Endothelial cell of umbilical vein (primary cell): ENCODE data around the gene SCN7A. TPM values are rescaled to one million over a fixed set of nuclear protein-coding genes. Genes with fewer than 3 reads are reported as not detected.

Experiments
- BruUV-seq: library from RNA; stranded (reverse); fragments of 400-500 nt; replicated peaks from 2 replicates; lab custom pipeline; 2021; lab: Mats Ljungman, UMichigan
- CTCF ChIA-PET: fragments of 300-600, 350-600 bp; sonication (Branson Sonifier 250); formaldehyde crosslinking; loops from one replicate; lab custom pipeline; 2021; ENCODE audit warnings: antibody characterized with exemption, inconsistent platforms; lab: Charles Lee
- POLR2A ChIA-PET: fragments of 300-600, 350-600 bp; sonication (Branson Sonifier 250); formaldehyde crosslinking; loops from one replicate; lab custom pipeline; 2021; ENCODE audit warnings: antibody characterized with exemption, inconsistent platforms; lab: Charles Lee
- DNase-seq: peaks from one replicate; pipeline ENCODE4 v3.0.0-alpha.2; 2011; ENCODE audit warnings: low read depth, low spot score
- FAIRE-seq: peaks from 2 replicates; lab custom pipeline; 2011; peaks lifted over from hg19 to GRCh38; lab: Jason Lieb, UNC
- H2AFZ ChIP-seq: 2 replicates; pipeline ENCODE4 v1.6.0; 2012; ENCODE audit warnings: low read depth, low read length, control low read depth, inconsistent platforms
- H3K27ac ChIP-seq: 2 replicates; pipeline ENCODE4 v1.5.1; 2011; ENCODE audit warnings: low read depth, mild to moderate bottlenecking, control low read depth, low read length, moderate library complexity; ENCODE audit not compliant: insufficient read depth
- H3K27me3 ChIP-seq, 2 experiments: 2 replicates each; pipeline versions ENCODE4 v1.6.0 to v1.6.1; 2011; ENCODE audit warnings: low read length in 2 of 2, mixed read lengths in 1 of 2; ENCODE audit not compliant: control insufficient read depth in 2 of 2, insufficient read depth in 2 of 2
- H3K36me3 ChIP-seq, 2 experiments: 2 replicates in 1 of 2; 3 replicates in 1 of 2; pipeline ENCODE4 v1.5.1; 2011; ENCODE audit warnings: low read length in 2 of 2, mild to moderate bottlenecking in 1 of 2, moderate library complexity in 1 of 2; ENCODE audit not compliant: control insufficient read depth in 2 of 2, insufficient read depth in 2 of 2; ENCODE audit errors: extremely low read depth in 1 of 2
- H3K4me1 ChIP-seq: 3 replicates; pipeline ENCODE4 v1.5.1; 2011; ENCODE audit warnings: mild to moderate bottlenecking, low read length; ENCODE audit not compliant: control insufficient read depth, insufficient read depth; ENCODE audit errors: extremely low read depth
- H3K4me2 ChIP-seq: 2 replicates; pipeline ENCODE4 v1.6.1; 2011; ENCODE audit warnings: low read length, control low read depth, mixed read lengths; ENCODE audit not compliant: insufficient read depth
- H3K4me3 ChIP-seq, 3 experiments: fragments of 200-600 bp in 1 of 3; sonication (generic), shearing (Covaris generic) in 1 of 3; replicated peaks in 1 of 3; 2 replicates each; pipeline ENCODE4 v1.5.1; 2011 to 2016; ENCODE audit warnings: control low read depth in 3 of 3, low read length in 3 of 3, mild to moderate bottlenecking in 2 of 3, inconsistent platforms in 1 of 3, low read depth in 1 of 3, moderate library complexity in 1 of 3; ENCODE audit not compliant: insufficient read depth in 1 of 3
- H3K79me2 ChIP-seq: 2 replicates; pipeline ENCODE4 v1.6.0; 2012; ENCODE audit warnings: low read length, inconsistent platforms; ENCODE audit not compliant: control insufficient read depth, insufficient read depth
- H3K9ac ChIP-seq: replicated peaks from 2 replicates; pipeline ENCODE3; 2011; ENCODE audit warnings: low read length, control low read depth; ENCODE audit not compliant: insufficient read depth; ENCODE audit errors: extremely low read depth
- H3K9me1 ChIP-seq: replicated peaks from 3 replicates; pipeline ENCODE4 v1.6.0; 2011; ENCODE audit warnings: mild to moderate bottlenecking, low read length; ENCODE audit not compliant: control insufficient read depth, insufficient read depth; ENCODE audit errors: extremely low read depth
- H3K9me3 ChIP-seq: replicated peaks from 2 replicates; pipeline ENCODE4 v1.5.1; 2012; ENCODE audit warnings: low read length, inconsistent platforms; ENCODE audit not compliant: control insufficient read depth, insufficient read depth
- H4K20me1 ChIP-seq: replicated peaks from 2 replicates; pipeline ENCODE3; 2011; ENCODE audit warnings: mild to moderate bottlenecking, low read length; ENCODE audit not compliant: control insufficient read depth, insufficient read depth; ENCODE audit errors: extremely low read depth
- EZH2 ChIP-seq: IDR thresholded peaks from 2 replicates; pipeline ENCODE4 v1.6.1; 2012; ENCODE audit warnings: borderline replicate concordance, low read depth, mild to moderate bottlenecking, moderate library complexity, low read length, inconsistent platforms; ENCODE audit not compliant: severe bottlenecking
- FOS ChIP-seq: IDR thresholded peaks from 2 replicates; pipeline ENCODE4 v1.6.1; 2011; ENCODE audit warnings: mild to moderate bottlenecking, low read length, moderate library complexity, borderline replicate concordance; ENCODE audit not compliant: insufficient read depth
- GATA2 ChIP-seq: IDR thresholded peaks from 2 replicates; pipeline ENCODE4 v1.7.0; 2011; ENCODE audit warnings: low read depth, mild to moderate bottlenecking, moderate library complexity, mixed read lengths, low read length; ENCODE audit not compliant: insufficient read length, insufficient read depth
- JUN ChIP-seq: IDR thresholded peaks from 2 replicates; pipeline ENCODE4 v1.6.1; 2011; ENCODE audit warnings: borderline replicate concordance, low read depth; ENCODE audit not compliant: insufficient read length, insufficient read depth
- MAX ChIP-seq: IDR thresholded peaks from 2 replicates; pipeline ENCODE4 v1.6.1; 2011; ENCODE audit not compliant: insufficient read depth, insufficient read length
- MYC ChIP-seq: IDR thresholded peaks from one replicate; pipeline ENCODE4 v1.6.1; 2011; ENCODE audit warnings: mild to moderate bottlenecking, low read depth, low read length
- POLR2A ChIP-seq: IDR thresholded peaks from 2 replicates; pipeline ENCODE4 v1.6.1; 2012; ENCODE audit warnings: low read depth, mild to moderate bottlenecking, control low read depth, low read length
- POLR2AphosphoS5 ChIP-seq: IDR thresholded peaks from 2 replicates; pipeline ENCODE4 v1.6.1; 2012; ENCODE audit warnings: low read depth, mild to moderate bottlenecking, control low read depth, low read length, moderate library complexity; ENCODE audit not compliant: insufficient read depth
- dilution Hi-C: fragments of 300-500 bp; cut with MboI; formaldehyde crosslinking; loops from one replicate; pipeline ENCODE4 v1.15.0; 2019; ENCODE audit warnings: low sequenced_read_pairs; ENCODE audit not compliant: extremely low pct_ligation_motif_present
- intact Hi-C: fragments of 100-400 bp; cut with micrococcal nuclease; formaldehyde crosslinking; loops from one replicate; pipeline ENCODE4 v1.10.0; 2022
- polyA plus RNA-seq, 4 experiments: library from polyadenylated mRNA; depleted of rRNA in 3 of 4; stranded (reverse) in 3 of 4; unstranded in 1 of 4; fragments of >200 nt; gene quantifications; 2 replicates each; pipeline versions ENCODE4 v1.2.1 to v1.2.3, GENCODE V29; 2011 to 2012; ENCODE audit warnings: missing spikeins in 1 of 4
- total RNA-seq: library from RNA; stranded (reverse); gene quantifications from 2 replicates; pipeline ENCODE4 v1.2.3, GENCODE V29; 2021
- TF ChIP-seq, protein P1 (sequence below), 2 donors: IDR thresholded peaks; 1 replicate in 1 of 2; 2 replicates in 1 of 2; pipeline ENCODE4 v1.5.1; 2011; ENCODE audit warnings: low read length in 2 of 2, mild to moderate bottlenecking in 2 of 2, moderate library complexity in 2 of 2, control low read depth in 1 of 2, inconsistent platforms in 1 of 2, low read depth in 1 of 2; ENCODE audit not compliant: insufficient read depth in 1 of 2; ENCODE audit errors: extremely low read depth in 1 of 2

SCN7A gene
- total and polyA plus RNA-seq, 2 donors (not counting 3 experiments of a cell fraction or from before 2014, with no cell fraction given) = not detected

DNA sequence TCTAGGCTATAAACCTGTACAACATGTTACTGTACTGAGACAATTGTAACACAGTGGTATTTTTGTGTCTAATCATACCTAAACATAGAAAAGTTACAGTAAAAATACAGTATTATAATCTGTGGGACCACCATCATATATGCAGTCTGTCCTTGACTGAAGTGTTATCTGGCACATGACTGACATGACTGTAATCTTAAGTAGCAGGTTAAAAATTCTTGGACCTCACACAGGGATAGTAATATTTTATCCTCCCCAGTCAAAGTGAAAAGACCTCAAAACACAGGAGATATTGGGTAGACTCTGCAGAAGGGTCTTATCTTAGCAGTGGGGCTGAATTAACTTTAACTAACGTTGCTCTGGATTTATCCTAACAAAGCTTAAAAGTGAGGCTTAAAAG is 113.4 kb downstream of the SCN7A start:
- Histone ChIP-seq H3K9ac (no peak overlapping the region), H3K36me3 (no peaks in the 10 kb centered on the region), H3K4me2 (no peak overlapping the region), H4K20me1 (no peaks in the 10 kb centered on the region), H3K9me1 (no peaks in the 10 kb centered on the region), H3K79me2 (no peaks in the 10 kb centered on the region), H3K4me3 (no peak overlapping the region), H3K27ac (no peak overlapping the region), H3K27me3 (peaks cover 9 to 21% of the 10 kb centered on the region in 2 experiments), H3K4me1 (peaks cover 3% of the 10 kb centered on the region), H2AFZ (no peak overlapping the region), H3K9me3 (no peaks in the 10 kb centered on the region)
- dilution Hi-C loops (no loop called here), intact Hi-C loops (no loop called here)
- ChIA-PET CTCF (interaction anchor here (2.1 to 3.0 kb wide), 3 partner anchors 20 to 201 kb away, joined by 6 to 15 read pairs (median 11); no protein-coding TSS in a partner anchor), POLR2A (no interaction called here)
- TF ChIP-seq FOS (no peak), JUN (no peak), MYC (no peak), POLR2A (no peak), MAX (no peak), POLR2AphosphoS5 (no peak), GATA2 (no peak), EZH2 (no peak)
- TF ChIP-seq, protein P1, sequence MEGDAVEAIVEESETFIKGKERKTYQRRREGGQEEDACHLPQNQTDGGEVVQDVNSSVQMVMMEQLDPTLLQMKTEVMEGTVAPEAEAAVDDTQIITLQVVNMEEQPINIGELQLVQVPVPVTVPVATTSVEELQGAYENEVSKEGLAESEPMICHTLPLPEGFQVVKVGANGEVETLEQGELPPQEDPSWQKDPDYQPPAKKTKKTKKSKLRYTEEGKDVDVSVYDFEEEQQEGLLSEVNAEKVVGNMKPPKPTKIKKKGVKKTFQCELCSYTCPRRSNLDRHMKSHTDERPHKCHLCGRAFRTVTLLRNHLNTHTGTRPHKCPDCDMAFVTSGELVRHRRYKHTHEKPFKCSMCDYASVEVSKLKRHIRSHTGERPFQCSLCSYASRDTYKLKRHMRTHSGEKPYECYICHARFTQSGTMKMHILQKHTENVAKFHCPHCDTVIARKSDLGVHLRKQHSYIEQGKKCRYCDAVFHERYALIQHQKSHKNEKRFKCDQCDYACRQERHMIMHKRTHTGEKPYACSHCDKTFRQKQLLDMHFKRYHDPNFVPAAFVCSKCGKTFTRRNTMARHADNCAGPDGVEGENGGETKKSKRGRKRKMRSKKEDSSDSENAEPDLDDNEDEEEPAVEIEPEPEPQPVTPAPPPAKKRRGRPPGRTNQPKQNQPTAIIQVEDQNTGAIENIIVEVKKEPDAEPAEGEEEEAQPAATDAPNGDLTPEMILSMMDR (IDR thresholded peaks at IDR 0.05; ENCODE audit: extremely low read depth in 1 of 2, insufficient read depth in 1 of 2, low read depth in 1 of 2, low read length in 2 of 2) = no peak
- no TSS peak for BruUV-seq
- FAIRE-seq (no peak), DNase-seq (no peak)
